ENCODE measurements around the gene TMEM215.
"Not testable (repeated sequence)": the region's sequence is repeated elsewhere in the genome, so short reads cannot be mapped to it uniquely, and the experiment has no call there.

Gene TMEM215, protein sequence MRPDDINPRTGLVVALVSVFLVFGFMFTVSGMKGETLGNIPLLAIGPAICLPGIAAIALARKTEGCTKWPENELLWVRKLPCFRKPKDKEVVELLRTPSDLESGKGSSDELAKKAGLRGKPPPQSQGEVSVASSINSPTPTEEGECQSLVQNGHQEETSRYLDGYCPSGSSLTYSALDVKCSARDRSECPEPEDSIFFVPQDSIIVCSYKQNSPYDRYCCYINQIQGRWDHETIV

DNA sequence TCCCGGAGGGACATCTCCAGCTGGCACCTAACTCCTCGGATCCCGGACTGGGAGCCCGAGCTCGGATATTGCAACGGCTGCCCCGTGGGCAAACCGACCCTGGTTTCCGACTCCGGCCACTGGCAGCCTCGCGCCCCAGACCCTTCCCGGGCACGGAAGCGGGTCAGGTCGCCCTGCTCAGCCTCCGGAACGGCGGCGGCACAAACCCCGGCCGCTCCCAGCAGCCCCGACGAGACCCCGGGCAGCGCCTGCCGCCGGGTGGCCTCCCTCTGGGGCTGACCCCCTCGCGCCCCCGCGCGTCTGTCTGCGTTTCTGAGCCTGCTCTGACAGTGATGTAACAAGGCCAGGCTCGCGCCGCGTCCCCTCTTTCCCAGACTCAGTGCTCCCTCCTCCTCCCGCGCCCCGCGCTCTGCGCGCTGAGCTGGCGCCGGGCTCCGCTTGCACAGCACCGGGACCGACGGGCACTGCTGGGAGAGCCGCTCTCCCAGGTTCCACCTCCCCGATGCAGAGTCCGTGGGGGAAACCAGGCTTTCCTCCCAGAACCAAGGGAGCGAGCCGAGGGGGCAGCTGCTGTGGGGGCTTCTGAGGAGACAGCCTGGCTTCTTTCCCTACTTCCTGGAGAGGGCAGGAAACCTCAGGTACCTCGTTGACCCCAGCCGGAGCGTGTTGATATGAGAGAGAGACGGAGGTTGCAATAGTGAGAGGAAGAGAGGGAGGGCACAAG, at the start of gene TMEM215:
Gene TMEM215, plus strand, starts transcription at position 373 of the 724 bp plus-strand sequence. CDS start 644 bp downstream, outside the sequence.
- no peak for DNase-seq (ENCODE audit: low read depth)

DNA sequence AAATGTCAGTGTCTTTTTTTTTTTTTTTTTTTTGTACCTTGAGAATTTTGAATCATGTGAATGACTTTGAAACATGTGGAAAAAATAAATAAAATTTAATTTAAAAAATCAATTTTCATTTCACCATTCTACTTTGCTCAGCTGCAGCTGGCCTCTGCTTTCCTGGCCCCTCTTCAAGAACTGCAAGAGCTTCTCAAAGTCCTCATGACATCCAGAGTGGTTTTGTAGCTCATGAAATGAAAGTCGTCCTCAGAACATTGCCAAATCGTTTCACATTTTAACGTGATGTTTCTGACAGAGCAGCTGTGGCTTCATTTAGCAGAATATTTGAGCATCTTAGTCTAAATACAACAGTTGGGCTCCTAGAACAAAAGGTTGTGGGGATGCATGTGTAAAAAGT, 47.9 kb upstream of the TMEM215 start:
- DNase-seq (ENCODE audit: low read depth): no peak

DNA sequence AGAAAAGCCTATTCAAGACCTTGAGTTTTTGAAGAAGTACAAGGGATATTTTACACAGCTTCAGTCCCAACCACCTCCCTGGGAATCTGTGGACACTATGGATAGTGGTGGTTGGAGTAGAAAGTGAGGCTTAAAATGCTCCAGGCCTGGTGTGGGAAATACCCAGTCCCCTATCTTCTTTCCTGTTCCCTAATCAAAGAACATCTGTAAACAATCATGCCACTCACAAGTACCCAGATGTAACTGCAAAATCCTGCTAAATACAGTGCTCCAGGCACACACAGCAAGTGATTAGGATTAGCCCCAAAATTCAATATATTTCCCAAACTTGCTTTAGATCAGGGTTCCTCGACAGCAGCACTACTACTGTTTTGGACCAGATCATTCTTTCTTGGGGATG, 46.0 kb upstream of the TMEM215 start:
- no peak for DNase-seq (ENCODE audit: low read depth)

DNA sequence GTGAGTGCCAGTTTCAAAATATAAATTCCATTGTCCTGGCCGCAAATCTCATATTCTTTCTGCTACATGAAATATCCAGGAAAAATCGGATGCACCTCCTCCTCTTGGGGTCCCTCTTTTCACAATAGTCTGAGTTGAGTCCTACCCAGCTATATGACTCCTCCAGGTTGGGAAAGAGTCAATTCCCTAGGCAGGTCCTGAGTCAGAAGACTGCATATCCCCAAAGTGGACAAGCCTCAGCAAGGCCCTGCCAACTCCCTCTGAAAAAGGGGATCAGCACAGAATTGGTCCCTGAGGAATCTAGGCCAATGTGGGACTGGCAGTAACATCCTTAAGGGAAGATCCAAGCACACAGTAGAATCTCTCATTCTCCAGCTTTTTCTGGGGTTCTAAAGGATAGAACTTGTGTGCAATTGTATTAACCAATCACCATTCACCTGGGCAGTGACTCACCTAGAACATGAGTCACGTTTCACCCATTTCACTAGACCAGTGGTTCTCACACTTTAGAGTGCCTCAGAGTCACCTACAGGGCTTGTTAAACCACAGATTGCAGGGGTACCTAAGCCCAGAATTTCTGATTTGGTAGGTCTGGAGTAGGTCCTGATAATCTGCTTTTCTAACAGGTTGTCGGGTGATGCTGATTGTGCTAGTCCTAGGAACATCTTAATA, 44.7 kb upstream of the TMEM215 start:
- DNase-seq (ENCODE audit: low read depth): no peak

DNA sequence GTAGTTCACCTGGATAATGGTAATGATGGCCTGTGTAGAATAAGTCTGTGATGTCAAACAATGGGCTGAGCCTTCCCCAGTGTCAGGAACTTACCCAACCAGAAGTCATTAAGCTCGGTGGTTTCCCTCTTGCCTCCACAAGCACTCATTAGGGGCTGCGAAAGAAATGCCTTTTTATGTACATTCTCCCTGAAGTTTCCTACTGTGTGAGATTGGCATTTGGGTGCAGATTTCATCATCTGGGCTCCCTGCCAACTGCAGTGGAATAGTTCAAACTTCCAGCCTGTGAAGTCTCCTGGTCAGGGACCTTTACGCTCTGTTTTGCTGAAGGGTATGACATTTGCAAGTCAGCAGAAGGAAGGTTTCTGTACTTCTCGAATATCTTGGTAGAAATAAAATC, 41.6 kb upstream of the TMEM215 start:
- peak; percentile 26 for DNase-seq (ENCODE audit: low read depth)

DNA sequence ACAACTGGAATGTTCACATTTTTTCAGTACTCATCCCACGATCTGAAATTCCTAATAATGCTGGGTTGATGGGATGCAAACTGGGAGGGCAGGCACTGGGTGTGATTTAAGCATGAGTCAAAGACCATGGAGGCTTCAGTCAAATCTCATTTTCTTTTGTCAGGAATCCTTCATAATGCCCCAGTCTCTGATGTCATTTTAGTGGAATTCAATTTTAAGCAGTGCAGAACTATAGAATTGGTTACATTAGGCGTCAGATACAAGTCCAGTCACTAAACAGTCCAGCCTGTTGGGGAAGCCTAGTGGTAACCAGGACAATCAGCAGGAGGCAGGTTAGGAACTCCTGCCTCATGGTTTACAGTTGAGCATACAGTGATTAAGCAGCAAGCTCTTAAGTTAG, 41.0 kb upstream of the TMEM215 start:
- DNase-seq (ENCODE audit: low read depth): peak; percentile 47

DNA sequence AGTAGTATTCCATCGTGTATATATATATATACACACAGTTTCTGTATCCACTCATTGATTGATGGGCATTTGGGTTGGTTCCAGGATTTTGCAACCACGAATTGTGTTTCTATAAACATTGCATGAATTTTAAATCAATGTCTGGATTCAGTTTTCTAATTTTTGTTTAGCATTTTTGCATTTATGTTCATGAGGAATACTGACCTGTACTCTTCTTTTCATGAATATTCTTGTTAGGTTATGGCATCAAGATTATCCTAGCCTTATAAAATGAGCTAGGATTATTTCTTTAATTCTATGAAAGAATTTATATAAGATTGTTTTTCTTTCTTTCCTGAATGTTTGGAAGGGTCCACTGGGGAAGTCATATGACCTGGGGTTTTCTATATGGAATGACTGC, 35.3 kb upstream of the TMEM215 start:
- no peak for DNase-seq (ENCODE audit: low read depth)

DNA sequence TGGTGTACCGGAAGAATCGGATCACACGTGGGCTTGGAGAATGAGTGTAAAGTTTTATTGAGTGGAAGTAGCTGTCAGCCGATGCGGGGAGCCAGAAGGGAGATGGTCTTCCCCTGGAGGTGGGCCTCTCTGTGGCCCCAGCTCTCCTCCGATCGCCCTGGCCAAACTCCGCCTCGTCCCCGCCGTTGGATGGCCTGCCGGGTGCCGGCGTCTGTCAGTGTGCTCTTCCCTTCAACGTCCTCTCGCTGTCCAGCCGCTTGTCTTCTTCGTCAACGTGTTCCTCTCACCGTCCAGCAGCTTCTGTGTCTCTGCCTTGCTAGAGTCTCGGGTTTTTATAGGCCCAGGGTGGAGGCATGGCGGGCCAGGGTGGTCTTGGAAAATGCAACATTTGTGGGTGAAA, 27.6 kb upstream of the TMEM215 start:
- DNase-seq (ENCODE audit: low read depth): no peak

DNA sequence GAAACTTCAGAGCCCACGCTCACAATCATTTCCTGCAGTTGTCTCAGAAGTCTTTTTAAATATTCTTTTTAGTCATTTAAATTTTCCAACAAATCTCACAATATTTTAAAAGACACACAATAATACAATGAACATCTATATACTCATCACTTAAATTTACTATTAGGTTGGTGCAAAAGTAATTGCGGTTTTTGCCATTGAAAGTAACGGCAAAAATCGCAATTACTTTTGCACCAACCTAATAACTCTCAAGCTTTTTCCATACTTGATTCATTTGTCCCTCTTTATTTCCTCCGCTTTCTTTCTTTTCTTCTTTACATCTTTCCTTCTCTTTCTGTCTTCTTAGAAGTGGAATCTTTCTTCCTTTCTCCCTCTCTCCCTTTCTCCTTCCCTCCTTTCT, 19.2 kb upstream of the TMEM215 start:
- DNase-seq (ENCODE audit: low read depth): no peak

DNA sequence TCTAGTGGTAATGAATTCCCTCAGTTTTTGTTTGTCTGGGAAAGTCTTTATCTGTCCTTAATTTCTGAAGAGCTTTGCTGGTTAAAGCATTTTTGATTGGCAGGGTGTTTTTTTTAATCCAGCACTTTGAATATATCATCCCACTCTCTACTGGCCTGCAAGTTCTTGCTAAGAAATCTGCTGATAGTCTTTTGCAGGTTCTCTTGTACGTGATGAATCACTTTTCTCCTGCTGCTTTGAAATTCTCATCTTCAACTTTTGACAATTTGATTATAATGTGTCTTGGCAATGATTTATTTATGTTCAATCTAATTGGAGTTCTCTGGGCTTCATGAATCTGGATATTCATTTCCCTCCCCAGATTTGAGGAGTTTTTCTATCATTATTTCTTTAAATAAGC, 8.1 kb upstream of the TMEM215 start:
- no peak for DNase-seq (ENCODE audit: low read depth)

DNA sequence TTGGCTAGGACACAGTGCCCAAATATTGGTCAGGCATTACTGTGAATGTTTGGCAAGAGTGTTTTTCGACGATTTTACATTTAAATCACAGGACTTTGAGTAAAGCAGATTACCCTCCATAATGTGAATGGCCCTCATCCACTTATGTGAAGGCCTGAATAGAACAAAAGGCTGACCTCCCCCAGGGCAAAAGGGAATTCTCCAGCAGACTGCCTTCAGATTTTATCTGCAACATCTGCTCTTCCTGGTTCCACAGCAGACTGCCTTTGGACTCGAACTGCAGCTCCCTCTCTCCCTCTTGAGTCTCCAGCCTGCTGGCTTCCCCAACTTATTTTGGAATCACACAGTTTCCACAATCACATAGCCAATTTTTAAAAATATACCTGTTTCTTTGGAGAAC, 7.1 kb upstream of the TMEM215 start:
- no peak for DNase-seq (ENCODE audit: low read depth)

DNA sequence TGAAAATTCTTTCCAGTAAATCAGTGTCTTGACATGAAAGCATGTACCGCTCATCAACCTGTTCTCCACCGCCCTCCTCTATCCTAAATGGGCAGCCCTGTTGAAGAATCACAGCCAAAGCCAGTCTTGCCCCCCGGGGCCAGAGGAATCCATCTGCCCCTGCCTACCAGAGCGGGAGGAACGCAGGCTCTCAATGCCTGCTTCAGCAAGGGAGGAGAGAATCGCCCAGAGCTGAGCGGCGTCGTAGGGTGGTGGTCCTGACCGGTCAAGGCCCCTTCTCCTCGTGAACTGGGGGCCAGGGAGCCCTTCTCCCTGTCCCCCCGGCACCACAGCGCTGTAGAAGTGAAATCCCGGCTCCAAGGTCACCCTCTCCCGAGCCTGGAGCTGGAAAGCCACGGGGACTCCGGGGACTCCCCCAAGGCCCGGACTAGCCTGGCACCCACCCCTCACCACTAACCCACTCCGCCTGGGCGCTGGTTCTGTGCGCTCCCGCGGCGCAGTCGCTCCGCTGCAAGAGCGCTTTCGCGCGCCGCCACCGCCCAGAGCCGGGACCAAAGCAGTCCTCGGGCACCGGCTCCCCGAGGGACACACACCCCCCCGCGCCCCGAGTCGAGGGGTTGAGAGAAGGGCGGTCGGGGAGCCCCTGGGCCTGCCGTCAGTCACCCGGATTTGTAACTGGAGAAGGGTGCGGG, 718 bp upstream of the TMEM215 start:
- no peak for DNase-seq (ENCODE audit: low read depth)

DNA sequence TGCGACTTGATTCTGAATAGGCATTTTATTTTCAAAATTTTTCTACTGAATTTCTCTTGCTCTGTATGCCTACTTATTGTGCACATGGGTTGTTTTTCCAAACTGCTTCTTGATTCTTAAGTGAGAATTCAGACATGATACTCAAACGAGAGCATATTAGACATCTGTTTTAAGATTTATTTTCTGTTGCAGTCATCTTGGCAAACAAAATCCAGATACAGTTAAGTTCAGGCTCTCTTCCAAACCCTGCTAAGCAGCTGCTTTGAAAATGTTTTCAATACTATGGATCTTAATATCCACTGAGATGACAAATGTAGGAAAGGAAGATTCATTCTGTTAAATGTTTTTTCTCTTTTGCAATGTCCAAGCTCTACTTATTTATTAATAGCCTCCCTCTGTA, 4.5 kb downstream of the TMEM215 start:
- no peak for DNase-seq (ENCODE audit: low read depth)

DNA sequence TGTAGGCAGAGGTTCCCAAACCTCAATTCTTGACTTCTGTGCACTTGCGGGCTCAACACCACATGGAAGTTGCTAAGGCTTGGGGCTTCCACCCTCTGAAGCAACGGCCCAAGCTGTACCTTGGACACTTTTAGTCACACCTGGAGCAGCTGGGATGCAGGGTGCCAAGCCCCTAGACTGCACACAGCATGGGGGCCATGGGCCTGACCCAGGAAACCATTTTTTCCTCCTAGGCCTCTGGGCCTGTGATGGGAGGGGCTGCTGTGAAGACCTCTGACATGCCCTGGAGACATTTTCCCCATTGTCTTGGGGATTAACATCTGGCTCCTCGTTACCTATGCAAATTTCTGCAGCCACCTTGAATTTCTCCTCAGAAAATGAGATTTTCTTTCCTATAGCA, 12.7 kb downstream of the TMEM215 start:
- DNase-seq (ENCODE audit: low read depth): not testable (repeated sequence)

DNA sequence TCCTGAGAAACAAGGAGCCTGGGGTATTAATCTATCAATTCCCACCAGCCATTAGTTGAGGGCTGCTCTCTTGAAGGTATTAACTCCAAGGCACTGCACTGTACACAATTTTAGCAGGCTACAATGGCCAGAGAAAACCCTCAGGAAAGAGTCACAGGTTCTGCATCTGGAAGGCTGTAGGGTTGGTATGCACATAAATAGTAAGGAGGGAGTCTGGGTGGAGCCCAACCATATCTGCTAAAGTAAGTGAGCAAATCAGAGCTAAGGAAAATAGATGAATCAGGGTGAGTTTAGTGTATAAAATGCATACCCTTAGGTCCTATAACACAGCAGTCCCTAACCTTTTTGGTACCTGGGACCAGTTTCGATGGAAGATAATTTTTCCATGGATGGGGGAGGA, 18.2 kb downstream of the TMEM215 start:
- no peak for DNase-seq (ENCODE audit: low read depth)

DNA sequence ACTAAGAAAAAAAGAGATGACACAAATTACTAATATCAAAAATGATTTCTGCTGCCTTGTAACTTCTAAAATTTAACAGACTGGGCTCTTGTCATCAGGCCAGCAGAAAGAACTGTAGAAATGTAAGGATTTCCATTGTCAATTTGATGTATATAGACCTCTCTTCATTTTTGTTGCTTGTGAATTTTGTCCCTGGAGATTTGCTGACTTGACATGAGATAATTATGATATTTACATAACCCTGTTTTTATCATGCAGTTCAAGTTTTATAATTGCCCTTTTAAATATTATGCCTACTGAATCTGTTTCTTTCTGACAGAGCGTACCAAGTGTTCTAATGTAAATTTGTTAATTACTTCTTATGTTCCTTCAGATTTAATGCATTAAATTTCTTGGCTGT, 23.9 kb downstream of the TMEM215 start:
- DNase-seq (ENCODE audit: low read depth): no peak

DNA sequence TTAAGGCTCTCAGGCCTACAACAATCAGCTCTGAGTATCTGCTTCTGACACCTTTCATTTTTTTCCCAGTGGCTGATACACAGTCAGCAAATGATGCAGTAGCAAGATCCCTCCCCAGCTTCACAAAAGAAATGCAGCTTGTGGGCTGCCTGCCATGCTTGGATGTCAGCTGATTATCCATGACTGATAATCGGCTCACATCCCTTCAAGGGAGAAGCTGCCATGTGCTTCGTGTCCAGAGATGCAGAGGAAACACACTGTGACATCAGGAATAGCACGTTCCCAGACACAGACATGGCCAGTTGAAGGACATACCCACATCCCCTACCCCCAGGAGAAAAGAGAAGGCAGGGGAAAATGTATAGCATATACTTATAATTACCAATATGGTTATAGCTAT, 27.9 kb downstream of the TMEM215 start:
- DNase-seq (ENCODE audit: low read depth): no peak

DNA sequence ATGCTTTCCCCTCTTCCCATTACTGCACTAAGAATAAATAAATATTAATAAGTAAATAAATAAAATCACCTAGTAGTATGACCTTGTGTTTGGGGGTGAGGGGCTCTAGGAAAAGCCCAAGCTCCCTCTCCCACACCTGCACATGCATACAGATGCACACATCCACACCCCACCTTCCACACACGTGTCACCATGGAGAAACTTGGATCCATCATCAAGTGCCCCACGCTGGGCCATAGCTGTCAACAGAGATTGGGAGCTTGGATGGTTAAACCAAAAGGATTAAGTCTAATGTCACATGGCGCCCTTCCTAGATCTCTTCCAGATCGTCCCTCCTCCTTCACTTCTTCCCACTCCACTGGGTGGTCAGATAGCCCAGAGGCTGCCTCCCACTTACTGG, 37.0 kb downstream of the TMEM215 start:
- no peak for DNase-seq (ENCODE audit: low read depth)

DNA sequence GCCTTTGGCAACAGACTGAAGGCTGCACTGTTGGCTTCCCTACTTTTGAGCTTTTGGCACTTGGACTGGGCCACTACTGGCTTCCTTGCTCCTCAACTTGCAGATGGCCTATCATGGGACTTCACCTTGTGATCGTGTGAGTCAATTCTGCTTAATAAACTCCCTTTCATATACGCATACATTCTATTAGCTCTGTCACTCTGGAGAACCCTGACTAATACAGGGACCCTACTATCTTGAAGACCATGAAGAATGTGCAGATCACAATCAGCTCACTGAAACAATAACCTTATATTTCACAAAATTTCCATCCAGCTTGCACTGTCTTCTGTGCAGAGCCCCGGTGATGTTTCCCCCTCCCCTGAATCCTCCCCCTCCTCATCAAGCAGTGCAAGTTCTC, 39.8 kb downstream of the TMEM215 start:
- no peak for DNase-seq (ENCODE audit: low read depth)

DNA sequence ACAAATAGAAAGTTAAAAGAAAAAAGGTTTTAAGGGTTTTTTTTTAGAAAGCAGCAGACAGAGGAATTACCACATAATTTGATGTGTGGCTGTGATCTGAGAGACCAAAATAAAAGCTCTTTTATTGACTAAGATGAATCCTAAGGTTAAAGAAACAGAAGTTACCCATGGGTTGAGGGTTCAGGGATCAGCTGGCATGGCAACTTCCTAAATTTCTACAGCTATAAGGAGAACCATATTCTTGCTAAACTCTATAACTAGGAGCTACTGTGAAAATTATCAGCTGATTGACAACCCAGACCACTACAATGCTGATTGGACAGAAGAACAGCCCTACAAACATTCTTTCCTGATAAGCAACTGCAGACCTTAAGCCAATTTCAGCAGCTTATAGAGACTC, 40.2 kb downstream of the TMEM215 start:
- DNase-seq (ENCODE audit: low read depth): no peak

DNA sequence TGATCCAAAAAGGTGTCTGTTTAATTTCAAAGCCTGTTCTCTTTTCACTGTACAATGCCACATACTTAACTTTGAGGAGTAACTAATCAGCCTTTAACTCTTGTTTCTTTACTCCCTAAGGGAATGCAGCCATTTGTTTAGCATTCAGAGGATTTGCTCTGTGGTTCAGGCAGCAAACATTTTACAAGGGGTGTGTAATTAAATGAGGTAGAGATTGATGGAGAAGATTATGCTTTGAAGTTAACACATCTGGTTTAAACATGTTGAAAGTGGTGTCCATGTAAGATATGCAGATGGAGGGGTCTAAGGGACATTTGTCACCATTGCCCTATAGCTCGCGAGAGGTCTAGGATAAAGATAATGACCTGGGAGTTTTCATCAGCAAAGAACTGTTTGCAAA, 41.9 kb downstream of the TMEM215 start:
- no peak for DNase-seq (ENCODE audit: low read depth)

DNA sequence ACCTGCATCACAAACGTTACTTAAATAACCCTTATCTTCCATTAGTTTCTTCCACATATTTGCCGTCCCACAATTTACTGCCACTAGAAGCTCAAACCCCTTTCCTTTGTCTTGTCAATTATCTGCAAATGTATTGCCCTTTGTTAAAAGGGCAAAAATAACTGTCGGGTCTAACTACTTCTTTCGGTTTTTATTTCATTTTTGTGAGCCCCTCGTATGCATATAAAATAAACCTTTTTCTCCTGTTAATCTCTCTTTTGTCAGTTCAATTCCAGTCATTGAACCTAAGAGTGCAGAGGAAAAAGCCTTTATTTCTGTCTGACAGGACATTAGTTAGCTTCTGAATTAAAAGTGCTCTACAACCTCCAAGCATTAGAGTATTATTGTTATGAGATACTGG, 45.5 kb downstream of the TMEM215 start:
- DNase-seq (ENCODE audit: low read depth): no peak

DNA sequence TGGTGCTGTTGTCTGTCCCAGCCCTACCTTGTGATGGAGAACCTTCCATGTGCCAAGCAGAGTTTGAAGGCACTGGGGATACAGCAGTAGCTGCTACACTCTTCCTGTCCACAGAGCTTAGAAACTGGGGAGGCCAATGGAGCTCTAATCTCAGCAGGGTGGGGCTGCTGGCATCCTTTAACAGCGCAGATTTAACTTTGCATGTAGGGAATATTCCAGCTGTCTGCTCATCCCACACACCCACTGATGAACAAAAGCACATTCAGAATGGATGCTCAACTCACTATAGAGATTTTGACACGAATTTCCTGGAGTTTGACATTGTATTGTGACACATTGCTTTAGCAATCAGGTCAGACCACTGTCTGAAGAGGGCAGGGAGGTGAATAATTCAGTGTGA, 49.0 kb downstream of the TMEM215 start:
- DNase-seq (ENCODE audit: low read depth): no peak
